Neuronal stem cell (in vitro differentiated cells): ENCODE results near the gene ETV5.

Experiments used
- DNase-seq: peaks from one replicate; pipeline ENCODE4 v3.0.0-alpha.2; 2013; ENCODE audit warnings: low spot score
- H2AFZ ChIP-seq: one replicate; pipeline ENCODE4 v1.6.1; 2013; ENCODE audit warnings: mild to moderate bottlenecking, low read length, inconsistent platforms
- H2AK5ac ChIP-seq: 2 replicates; pipeline ENCODE4 v1.6.1; 2013; ENCODE audit warnings: low read depth, mild to moderate bottlenecking, inconsistent platforms, low read length, moderate library complexity, mixed read lengths
- H2BK120ac ChIP-seq: 2 replicates; pipeline ENCODE4 v1.6.1; 2013; ENCODE audit warnings: low read depth, mild to moderate bottlenecking, inconsistent platforms, low read length, moderate library complexity, mixed read lengths
- H2BK12ac ChIP-seq: one replicate; pipeline ENCODE4 v1.6.1; 2013; ENCODE audit warnings: low read length, inconsistent platforms
- H2BK15ac ChIP-seq: 2 replicates; pipeline ENCODE4 v1.6.1; 2013; ENCODE audit warnings: mild to moderate bottlenecking, low read length, inconsistent platforms, mixed read lengths
- H2BK5ac ChIP-seq: one replicate; pipeline ENCODE4 v1.6.1; 2013; ENCODE audit warnings: inconsistent platforms, mild to moderate bottlenecking, low read length, moderate library complexity
- H3K14ac ChIP-seq: one replicate; pipeline ENCODE4 v1.6.1; 2013; ENCODE audit warnings: low read length, inconsistent platforms
- H3K18ac ChIP-seq: 2 replicates; pipeline ENCODE4 v1.6.1; 2013; ENCODE audit warnings: low read length, inconsistent platforms
- H3K23ac ChIP-seq: 2 replicates; pipeline ENCODE4 v1.6.1; 2013; ENCODE audit warnings: low read depth, mild to moderate bottlenecking, mixed read lengths, low read length, inconsistent platforms; ENCODE audit not compliant: poor library complexity
- H3K27ac ChIP-seq: replicated peaks from 3 replicates; pipeline ENCODE4 v1.5.1; 2013; ENCODE audit warnings: low read length, inconsistent platforms
- H3K27me3 ChIP-seq, 3 experiments: 2 replicates each; pipeline ENCODE4 v1.6.1; 2013; ENCODE audit warnings: low read length in 3 of 3, mild to moderate bottlenecking in 2 of 3, inconsistent platforms in 1 of 3, low read depth in 1 of 3, mixed read lengths in 1 of 3, moderate library complexity in 1 of 3; ENCODE audit not compliant: control insufficient read depth in 3 of 3, insufficient read depth in 3 of 3
- H3K36me3 ChIP-seq, 2 donors: replicated peaks in 1 of 2; 2 replicates each; pipeline ENCODE4 v1.6.1; 2013; ENCODE audit warnings: low read length in 2 of 2; ENCODE audit not compliant: control insufficient read depth in 2 of 2, insufficient read depth in 2 of 2
- H3K4ac ChIP-seq: 2 replicates; pipeline ENCODE4 v1.6.1; 2013; ENCODE audit warnings: inconsistent platforms, mild to moderate bottlenecking, low read length, moderate library complexity
- H3K4me1 ChIP-seq, 2 donors: 1 replicate in 1 of 2; 2 replicates in 1 of 2; pipeline ENCODE4 v1.6.1; 2013; ENCODE audit warnings: low read length in 2 of 2, low read depth in 1 of 2; ENCODE audit not compliant: control insufficient read depth in 2 of 2, insufficient read depth in 1 of 2
- H3K4me2 ChIP-seq: one replicate; pipeline ENCODE4 v1.6.1; 2013; ENCODE audit warnings: mild to moderate bottlenecking, low read length, inconsistent platforms; ENCODE audit not compliant: insufficient read depth, poor library complexity, severe bottlenecking
- H3K4me3 ChIP-seq, 2 donors: 2 replicates each; pipeline ENCODE4 v1.5.1; 2013; ENCODE audit warnings: low read length in 2 of 2, mild to moderate bottlenecking in 2 of 2, inconsistent platforms in 1 of 2, moderate library complexity in 1 of 2
- H3K79me1 ChIP-seq: one replicate; pipeline ENCODE4 v1.6.1; 2013; ENCODE audit warnings: low read depth, mild to moderate bottlenecking, inconsistent platforms, low read length, moderate library complexity
- H3K9ac ChIP-seq: one replicate; pipeline ENCODE4 v1.6.1; 2013; ENCODE audit warnings: mild to moderate bottlenecking, low read depth, low read length, inconsistent platforms; ENCODE audit not compliant: poor library complexity
- H3K9me3 ChIP-seq, 2 donors: replicated peaks in 1 of 2; 2 replicates each; pipeline versions ENCODE3 to v1.6.1; 2013; ENCODE audit warnings: low read length in 2 of 2, mild to moderate bottlenecking in 2 of 2, inconsistent platforms in 1 of 2, low read depth in 1 of 2, mixed read lengths in 1 of 2, moderate library complexity in 1 of 2; ENCODE audit not compliant: control insufficient read depth in 2 of 2, insufficient read depth in 1 of 2
- H4K8ac ChIP-seq: one replicate; pipeline ENCODE4 v1.6.1; 2013; ENCODE audit warnings: low read depth, mild to moderate bottlenecking, inconsistent platforms, low read length, moderate library complexity
- H4K91ac ChIP-seq: one replicate; pipeline ENCODE4 v1.6.1; 2013; ENCODE audit warnings: low read length, low read depth, mild to moderate bottlenecking, inconsistent platforms; ENCODE audit not compliant: poor library complexity
- WGBS, 2 donors: extraction: QIAGEN DNeasy Blood & Tissue Kit; methylation state at CpG; one replicate each; pipeline ENCODE4 v1.1.7; 2013; ENCODE audit warnings: missing lambda C conversion rate in 2 of 2, mixed read lengths in 1 of 2; ENCODE audit not compliant: insufficient read length in 2 of 2, insufficient replicate concordance in 1 of 2; ENCODE audit errors: extremely low coverage in 2 of 2; 5-methylcytosine and 5-hydroxymethylcytosine counted together

Gene ETV5

GRCh38 chr3:186070133-186070532 is 38.8 kb downstream of the ETV5 start:
- no peak overlapping the region for H3K27ac ChIP-seq
- H3K4me2 ChIP-seq = no peak overlapping the region
- H3K18ac ChIP-seq = no peak overlapping the region
- no peak overlapping the region for H4K91ac ChIP-seq
- H3K36me3 ChIP-seq = peaks cover 8 to 47% of the 10 kb centered on the region in 2 donors
- H3K27me3 ChIP-seq = no peaks in the 10 kb centered on the region
- H3K9ac ChIP-seq = no peak overlapping the region
- no peak overlapping the region for H3K4ac ChIP-seq
- H4K8ac ChIP-seq = no peak overlapping the region
- H2AFZ ChIP-seq = no peak overlapping the region
- no peak overlapping the region for H3K23ac ChIP-seq
- peaks cover 0 to 2% of the 10 kb centered on the region in 2 donors for H3K9me3 ChIP-seq
- H2BK120ac ChIP-seq = no peak overlapping the region
- H3K4me3 ChIP-seq = no peak overlapping the region
- WGBS, 2 donors = no CpG with 5 or more reads among the region's 9 CpGs
- no peaks in the 10 kb centered on the region for H3K4me1 ChIP-seq
- DNase-seq = no peak
- no peak overlapping the region for H2BK15ac ChIP-seq
- no peak overlapping the region for H3K14ac ChIP-seq
- peaks cover 2% of the 10 kb centered on the region for H3K79me1 ChIP-seq
- no peak overlapping the region for H2AK5ac ChIP-seq
- no peak overlapping the region for H2BK5ac ChIP-seq
- H2BK12ac ChIP-seq = no peak overlapping the region

GRCh38 chr3:186069199-186069598 is 39.7 kb downstream of the ETV5 start:
- H3K27ac ChIP-seq = no peak overlapping the region
- H3K79me1 ChIP-seq = peaks cover 2% of the 10 kb centered on the region
- H3K23ac ChIP-seq = no peak overlapping the region
- H2BK12ac ChIP-seq = no peak overlapping the region
- no peaks in the 10 kb centered on the region for H3K4me1 ChIP-seq
- no peak overlapping the region for H3K4me3 ChIP-seq
- H3K4ac ChIP-seq = no peak overlapping the region
- H2AK5ac ChIP-seq = no peak overlapping the region
- peaks cover 11 to 51% of the 10 kb centered on the region in 2 donors for H3K36me3 ChIP-seq
- no peaks in the 10 kb centered on the region for H3K27me3 ChIP-seq
- no peak overlapping the region for H4K91ac ChIP-seq
- DNase-seq = no peak
- H2BK5ac ChIP-seq = no peak overlapping the region
- H4K8ac ChIP-seq = no peak overlapping the region
- H3K18ac ChIP-seq = no peak overlapping the region
- H2BK15ac ChIP-seq = no peak overlapping the region
- no peak overlapping the region for H3K9ac ChIP-seq
- WGBS, 2 donors = no CpG with 5 or more reads among the region's 9 CpGs
- no peak overlapping the region for H3K4me2 ChIP-seq
- no peaks in the 10 kb centered on the region for H3K9me3 ChIP-seq
- H2AFZ ChIP-seq = no peak overlapping the region
- no peak overlapping the region for H2BK120ac ChIP-seq
- H3K14ac ChIP-seq = no peak overlapping the region

GRCh38 chr3:186068243-186068552 is 40.7 kb downstream of the ETV5 start:
- H3K79me1 ChIP-seq = peaks cover 2% of the 10 kb centered on the region
- H3K36me3 ChIP-seq = peaks cover 11 to 57% of the 10 kb centered on the region in 2 donors
- no peak overlapping the region for H3K23ac ChIP-seq
- H3K4me3 ChIP-seq = no peak overlapping the region
- H3K18ac ChIP-seq = no peak overlapping the region
- DNase-seq = no peak
- H3K27ac ChIP-seq = no peak overlapping the region
- no peaks in the 10 kb centered on the region for H3K27me3 ChIP-seq
- H3K4me2 ChIP-seq = no peak overlapping the region
- H4K8ac ChIP-seq = no peak overlapping the region
- H3K4ac ChIP-seq = no peak overlapping the region
- no peak overlapping the region for H2AK5ac ChIP-seq
- no peak overlapping the region for H3K9ac ChIP-seq
- no peak overlapping the region for H4K91ac ChIP-seq
- no peak overlapping the region for H2BK120ac ChIP-seq
- H2BK15ac ChIP-seq = no peak overlapping the region
- peaks cover 0 to 2% of the 10 kb centered on the region in 2 donors for H3K9me3 ChIP-seq
- no peaks in the 10 kb centered on the region for H3K4me1 ChIP-seq
- no peak overlapping the region for H2BK5ac ChIP-seq
- no peak overlapping the region for H2BK12ac ChIP-seq
- no peak overlapping the region for H2AFZ ChIP-seq
- H3K14ac ChIP-seq = no peak overlapping the region
- no CpG with 5 or more reads among the region's 2 CpGs for WGBS, 2 donors

- no peak overlapping the region for H2BK120ac ChIP-seq
- H3K14ac ChIP-seq = no peak overlapping the region
- peaks cover 10 to 54% of the 10 kb centered on the region in 2 donors for H3K36me3 ChIP-seq
- H3K4ac ChIP-seq = no peak overlapping the region
- H4K91ac ChIP-seq = no peak overlapping the region
- H4K8ac ChIP-seq = no peak overlapping the region
- H3K9ac ChIP-seq = no peak overlapping the region
- no peak overlapping the region for H2BK15ac ChIP-seq
- H2AK5ac ChIP-seq = no peak overlapping the region
- no peaks in the 10 kb centered on the region for H3K4me1 ChIP-seq
- H3K23ac ChIP-seq = no peak overlapping the region
- WGBS, 2 donors = no CpG with 5 or more reads among the region's 9 CpGs
- no peak for DNase-seq
- no peak overlapping the region for H3K27ac ChIP-seq
- H3K79me1 ChIP-seq = peaks cover 2% of the 10 kb centered on the region
- peaks cover 0 to 3% of the 10 kb centered on the region in 2 donors for H3K9me3 ChIP-seq
- H2BK12ac ChIP-seq = no peak overlapping the region
- H3K27me3 ChIP-seq = no peaks in the 10 kb centered on the region
- no peak overlapping the region for H3K4me2 ChIP-seq
- H3K4me3 ChIP-seq = no peak overlapping the region
- no peak overlapping the region for H3K18ac ChIP-seq
- H2AFZ ChIP-seq = no peak overlapping the region
- H2BK5ac ChIP-seq = no peak overlapping the region
Measured at GRCh38 chr3:186067360-186068242, 41.3 kb downstream of the ETV5 start.
